Stimulated activated CD8-positive, alpha-beta memory T cell treated with anti-CD3 and anti-CD28 coated beads, Interleukin-15, amount 100 ng/mL, for 4 hours (primary cell): ENCODE measurements around the gene ADAM22.

Source experiments
- DNase-seq, 2 donors: peaks; one replicate each; pipeline ENCODE4 v3.0.0-alpha.2; 2020; ENCODE audit warnings: low read depth in 2 of 2

Gene ADAM22

GRCh38 chr7:88041583-88041982 is 107.5 kb downstream of the ADAM22 start:
- no peak for DNase-seq

GRCh38 chr7:88042157-88042556 is 108.1 kb downstream of the ADAM22 start:
- DNase-seq: no peak

DNA sequence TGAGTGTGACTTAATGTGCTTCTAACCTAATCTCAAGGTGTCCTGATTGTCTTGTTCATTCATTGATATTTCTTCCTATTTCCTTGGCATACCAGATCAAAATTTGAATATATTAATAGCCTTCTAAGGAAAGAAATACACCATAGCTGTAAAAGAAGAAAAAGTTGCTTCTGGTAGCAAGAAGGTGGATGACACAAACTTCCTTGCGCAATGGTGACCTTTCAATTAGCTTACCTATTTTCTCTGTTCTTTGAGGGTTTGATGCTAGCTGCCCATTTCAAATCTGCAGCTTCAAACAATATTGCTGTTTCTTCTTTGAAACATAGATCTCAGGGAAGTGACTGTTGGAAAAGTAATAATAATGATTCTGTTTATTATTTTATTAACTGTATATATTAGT is 108.8 kb downstream of the ADAM22 start:
- no peak for DNase-seq

GRCh38 chr7:88044069-88044468 is 110.0 kb downstream of the ADAM22 start:
- DNase-seq: no peak

DNA sequence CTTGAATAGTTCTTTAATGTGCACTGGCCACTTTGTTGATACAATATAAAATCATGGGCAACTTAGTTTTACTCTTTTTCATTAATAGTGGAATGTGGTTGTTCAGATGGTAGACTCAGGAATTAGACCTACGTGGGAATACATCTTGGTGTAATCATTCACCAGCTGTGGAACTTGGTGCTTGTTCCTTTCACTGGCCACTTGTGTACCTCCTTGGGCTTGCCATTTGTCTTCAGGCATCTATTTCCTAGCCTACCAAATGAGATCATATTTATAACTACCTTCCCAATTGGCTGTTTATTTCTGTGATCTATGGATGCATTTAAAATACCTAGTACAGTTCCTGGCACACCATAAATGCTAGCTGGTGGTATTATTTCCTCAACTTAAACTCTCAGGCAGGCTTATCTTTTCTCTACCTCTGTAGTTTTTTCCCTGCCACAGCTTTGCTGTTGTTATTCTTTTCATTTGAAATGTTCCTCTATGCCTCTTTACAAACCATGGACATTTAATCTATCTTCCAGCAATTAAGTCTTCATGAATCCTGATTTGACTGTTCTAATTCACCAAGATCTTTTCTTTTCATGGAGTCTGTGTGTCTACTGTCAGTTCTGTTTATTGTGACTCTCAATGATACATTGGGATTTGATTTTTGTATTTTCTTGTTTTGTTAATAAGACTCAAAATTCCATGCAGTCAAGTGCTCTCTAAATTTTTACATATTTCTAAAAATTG is 113.0 kb downstream of the ADAM22 start:
- DNase-seq: no peak

GRCh38 chr7:88057655-88058054 is 123.6 kb downstream of the ADAM22 start:
- DNase-seq: no peak

GRCh38 chr7:88062238-88062637 is 128.2 kb downstream of the ADAM22 start:
- DNase-seq: no peak

GRCh38 chr7:88069093-88069492 is 135.0 kb downstream of the ADAM22 start:
- no peak for DNase-seq

DNA sequence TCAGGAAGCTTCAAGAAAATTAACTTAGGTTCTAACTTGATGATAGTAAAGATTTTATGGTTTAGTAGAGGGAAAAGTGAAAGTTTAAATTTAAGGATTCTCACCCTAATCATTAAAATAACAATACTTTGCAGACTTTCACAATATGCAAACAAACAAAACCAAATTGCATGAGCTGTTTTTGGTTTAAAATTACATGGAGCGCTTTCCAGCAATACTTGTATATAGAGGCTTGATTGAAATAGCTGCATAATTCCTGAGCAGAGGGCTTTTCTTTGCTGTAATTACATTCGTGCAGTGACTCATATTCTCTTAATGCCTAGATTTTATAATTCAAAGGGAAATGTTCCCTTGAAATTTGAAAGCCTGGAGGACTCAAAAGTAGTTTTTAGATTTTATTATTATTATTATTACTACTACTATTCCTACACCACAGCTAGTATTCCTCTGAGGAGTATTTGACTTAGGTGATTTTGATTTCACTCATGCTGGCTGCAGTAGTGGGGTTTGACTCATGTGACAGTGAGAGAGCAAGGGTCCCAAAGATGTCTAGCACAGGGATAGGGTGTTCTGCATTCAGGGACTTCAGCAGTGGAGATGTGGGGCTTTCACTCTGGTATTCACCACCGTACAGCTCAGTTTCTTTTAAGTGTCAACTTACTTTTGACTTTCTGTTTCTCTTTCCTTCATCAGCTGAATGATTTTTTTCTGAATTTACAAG is 138.1 kb downstream of the ADAM22 start:
- no peak for DNase-seq

DNA sequence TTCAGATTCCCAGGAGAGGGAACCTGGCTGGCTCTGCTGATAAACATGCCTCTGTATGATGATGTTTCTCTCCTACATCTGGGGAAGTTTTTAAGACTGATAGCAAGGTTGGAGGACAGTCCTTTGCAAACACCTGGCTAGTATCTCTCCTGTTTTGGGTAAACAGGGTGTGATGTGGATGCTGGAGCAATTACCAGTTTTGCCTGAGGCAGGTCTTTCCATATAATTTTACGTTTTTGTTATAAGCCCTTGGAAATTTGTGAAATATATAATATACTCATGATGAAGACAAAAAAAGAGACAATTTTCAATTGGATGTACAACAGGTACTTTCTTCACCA is 138.6 kb downstream of the ADAM22 start:
- DNase-seq: no peak

- no peak for DNase-seq
These were observed 139.6 kb downstream of the ADAM22 start for GRCh38 chr7:88073626-88074025.

DNA sequence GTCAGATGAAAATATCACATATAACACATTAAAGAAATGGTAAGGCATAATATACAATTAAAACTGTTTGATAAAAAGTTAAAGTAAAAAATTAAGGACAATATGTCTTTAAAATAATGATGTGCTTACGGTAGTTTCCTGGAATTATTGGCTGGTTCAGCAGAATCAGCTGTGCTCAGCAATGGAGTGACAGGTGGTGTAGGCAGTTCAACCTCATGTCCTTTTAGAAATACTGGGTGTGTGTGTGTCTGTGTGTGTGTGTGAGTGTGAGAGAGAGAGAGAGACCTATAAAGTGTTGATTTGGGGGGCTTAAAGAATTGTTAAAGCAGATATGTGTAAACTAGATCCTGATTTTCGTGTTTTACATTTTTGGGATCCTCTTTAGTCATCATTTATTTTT is 141.2 kb downstream of the ADAM22 start:
- no peak for DNase-seq

- no peak for DNase-seq
These were observed 149.8 kb downstream of the ADAM22 start for GRCh38 chr7:88083883-88084282.

DNA sequence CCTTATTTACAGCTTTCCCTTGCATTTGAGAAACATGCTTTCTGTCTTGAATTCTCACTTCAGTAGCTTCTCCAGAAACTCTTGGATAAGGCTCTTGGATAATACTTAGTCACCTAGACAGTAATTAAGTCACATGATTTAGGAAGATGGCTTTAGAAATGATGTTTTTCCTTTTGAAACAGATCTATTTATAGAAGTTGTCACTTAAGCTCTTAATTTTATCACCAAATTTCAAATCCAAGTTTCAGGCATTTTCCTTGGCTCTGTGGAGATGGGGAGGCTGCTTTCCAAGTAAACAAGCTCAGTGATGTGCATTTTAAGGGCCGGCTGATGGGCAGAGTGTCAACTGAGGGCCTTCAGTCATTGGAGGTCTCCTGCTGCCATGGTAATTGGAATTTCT is 155.5 kb downstream of the ADAM22 start:
- DNase-seq: no peak

GRCh38 chr7:88090240-88090639 is 156.2 kb downstream of the ADAM22 start:
- DNase-seq: no peak

GRCh38 chr7:88090671-88091070 is 156.6 kb downstream of the ADAM22 start:
- DNase-seq: no peak

DNA sequence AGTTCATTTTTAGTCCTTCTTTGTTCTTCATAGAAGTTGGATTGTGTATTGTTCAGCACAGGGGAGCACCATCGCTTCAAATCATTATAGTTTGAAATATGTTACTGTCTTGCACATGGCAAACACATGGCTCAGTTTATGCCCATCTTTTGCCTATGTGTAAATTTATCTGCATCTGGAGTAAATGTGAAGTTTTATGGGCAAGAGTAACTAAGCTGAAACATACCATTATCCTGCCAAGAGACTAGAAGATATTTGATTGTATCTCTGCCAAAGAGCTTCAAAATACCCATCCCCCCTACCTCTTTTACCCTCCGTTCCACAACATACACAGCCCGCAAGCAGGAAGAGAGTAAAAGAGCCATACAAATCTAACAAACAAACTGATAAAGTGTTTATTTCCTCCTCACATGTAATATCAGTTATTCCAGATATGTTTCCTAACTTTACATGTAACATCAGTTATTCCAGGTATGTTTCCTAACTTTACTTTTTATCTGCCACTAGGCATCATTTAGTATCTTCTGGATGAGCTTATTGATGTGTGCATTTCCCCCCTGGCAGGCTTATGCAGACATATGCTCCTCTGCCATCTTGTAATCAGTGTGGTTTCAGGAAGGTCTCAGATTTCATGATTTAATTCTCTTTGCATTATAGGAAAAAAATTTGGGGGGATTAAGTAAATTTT is 158.1 kb downstream of the ADAM22 start:
- no peak for DNase-seq

- no peak for DNase-seq
These were observed 158.6 kb downstream of the ADAM22 start for GRCh38 chr7:88092676-88092999.

GRCh38 chr7:88101769-88102168 is 167.7 kb downstream of the ADAM22 start:
- DNase-seq: no peak

DNA sequence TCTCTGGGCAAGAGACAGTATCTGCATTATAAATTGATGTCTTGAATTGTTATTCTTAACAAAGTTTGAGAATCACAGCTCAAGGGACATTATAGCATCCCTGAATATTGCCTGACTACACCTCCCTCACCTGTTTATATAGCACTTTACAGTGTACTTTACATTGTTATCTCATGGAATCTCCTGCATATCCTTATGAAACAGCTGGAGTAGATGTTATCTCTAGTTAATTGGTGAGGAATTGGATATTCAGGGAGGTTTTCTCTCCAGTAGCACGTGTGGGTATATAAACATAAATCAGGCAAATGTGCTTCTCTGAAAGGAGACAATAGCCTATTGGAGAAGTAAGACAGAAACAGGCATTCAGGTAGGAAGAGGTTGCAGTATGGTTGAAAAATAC is 168.6 kb downstream of the ADAM22 start:
- no peak for DNase-seq

DNA sequence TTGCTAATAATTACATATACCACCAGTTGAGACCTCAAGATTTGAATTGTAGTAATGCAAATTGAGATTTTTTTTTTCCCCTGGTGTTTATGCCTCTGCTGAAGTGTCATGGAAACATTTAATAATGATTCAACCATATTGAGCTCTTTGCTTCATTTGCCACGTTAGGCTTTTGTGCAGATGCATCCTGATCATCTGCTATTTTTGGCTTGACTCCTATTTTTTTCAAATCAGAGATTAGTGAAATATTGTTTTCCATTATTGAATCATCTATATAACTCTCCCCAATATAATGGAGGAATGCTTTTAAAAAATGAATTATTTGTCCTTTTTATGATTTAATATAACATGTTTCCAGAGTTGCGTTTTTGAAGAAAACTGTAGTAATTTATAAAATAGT is 170.7 kb downstream of the ADAM22 start:
- DNase-seq: no peak

- no peak for DNase-seq
These were observed 171.2 kb downstream of the ADAM22 start for GRCh38 chr7:88105231-88105630.

DNA sequence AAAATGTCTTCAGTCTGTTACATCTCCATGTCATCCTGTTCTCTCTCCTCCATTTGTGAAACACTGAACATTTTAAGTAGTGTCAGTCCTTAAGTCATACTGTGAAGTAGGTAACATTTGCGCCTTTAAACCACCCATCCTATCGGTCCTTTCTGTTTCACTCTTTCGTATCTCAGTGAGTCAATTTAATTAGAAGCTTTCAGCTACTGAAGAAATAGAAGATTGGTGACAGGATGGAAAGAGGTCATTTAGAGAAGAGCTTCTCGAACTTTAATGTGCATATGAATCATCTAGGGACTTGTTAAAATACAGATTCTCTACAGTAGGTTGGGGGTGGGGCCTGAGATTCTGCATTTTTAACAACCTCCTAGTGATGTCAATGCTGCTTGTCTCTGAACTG is 172.4 kb downstream of the ADAM22 start:
- no peak for DNase-seq
